Fibroblast of skin of left quadriceps (primary cell): ENCODE results near the gene C4orf51.

Experiments
- DNase-seq, 2 experiments: peaks; one replicate each; pipeline ENCODE4 v3.0.0-alpha.2; 2013; ENCODE audit warnings: low read depth in 2 of 2

Gene C4orf51

DNA sequence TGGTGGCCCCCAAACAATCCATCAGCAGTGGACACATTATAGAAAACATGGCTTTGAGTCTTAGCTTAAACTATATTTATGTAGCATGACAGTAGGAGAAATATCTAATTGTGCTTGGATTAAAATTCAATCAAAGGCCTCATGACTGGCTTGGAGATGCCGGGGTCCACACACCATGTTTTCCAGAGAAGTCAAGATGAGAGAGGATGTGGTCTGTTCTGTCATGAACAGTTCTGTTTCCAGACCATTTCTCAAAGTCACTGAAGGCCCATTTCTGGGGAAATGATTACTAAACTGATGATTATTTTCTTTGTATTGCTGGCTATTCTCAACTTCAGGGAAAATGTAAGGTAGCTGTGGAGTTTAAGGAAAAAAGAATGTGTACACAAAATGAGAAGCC lies 76.3 kb downstream of the C4orf51 start:
- DNase-seq, result no peak

DNA sequence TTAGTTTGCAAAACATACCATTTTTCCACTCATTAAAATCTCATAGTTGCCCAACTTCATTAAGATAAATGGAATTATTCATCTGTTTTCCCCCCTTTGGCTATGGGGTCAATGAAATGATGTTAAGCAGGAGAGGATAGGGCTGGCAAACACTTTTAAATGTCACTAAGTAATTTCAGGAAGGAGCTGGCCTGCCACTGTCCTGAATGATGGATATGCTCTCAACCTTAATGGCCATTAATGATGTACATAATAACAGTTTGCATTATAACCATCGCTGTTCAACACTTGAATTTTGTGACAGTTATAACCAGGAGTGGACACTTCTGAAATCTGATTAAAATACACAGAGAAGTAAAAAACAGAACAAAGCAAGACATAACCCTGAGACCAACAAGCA lies 77.2 kb downstream of the C4orf51 start:
- no peak for DNase-seq

DNA sequence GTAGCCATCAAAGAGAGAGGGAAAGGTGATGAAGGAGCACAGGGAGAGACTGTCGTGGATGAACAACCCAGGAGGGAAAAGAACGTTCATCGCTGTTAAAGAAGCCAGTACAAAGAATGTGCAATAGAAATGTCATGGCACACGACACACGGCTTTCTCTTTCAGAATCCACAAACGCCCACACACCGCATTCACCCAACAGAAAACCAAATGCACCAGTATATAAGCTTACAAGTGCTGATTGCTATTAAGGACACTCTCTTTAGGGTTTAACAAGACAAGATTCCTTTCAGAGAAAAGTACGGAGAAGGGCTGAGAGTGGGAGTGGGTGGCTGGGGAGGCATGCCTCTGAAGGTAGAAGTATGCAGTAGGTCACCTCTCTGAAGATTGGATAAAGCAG lies 80.2 kb downstream of the C4orf51 start:
- DNase-seq, result no peak

DNA sequence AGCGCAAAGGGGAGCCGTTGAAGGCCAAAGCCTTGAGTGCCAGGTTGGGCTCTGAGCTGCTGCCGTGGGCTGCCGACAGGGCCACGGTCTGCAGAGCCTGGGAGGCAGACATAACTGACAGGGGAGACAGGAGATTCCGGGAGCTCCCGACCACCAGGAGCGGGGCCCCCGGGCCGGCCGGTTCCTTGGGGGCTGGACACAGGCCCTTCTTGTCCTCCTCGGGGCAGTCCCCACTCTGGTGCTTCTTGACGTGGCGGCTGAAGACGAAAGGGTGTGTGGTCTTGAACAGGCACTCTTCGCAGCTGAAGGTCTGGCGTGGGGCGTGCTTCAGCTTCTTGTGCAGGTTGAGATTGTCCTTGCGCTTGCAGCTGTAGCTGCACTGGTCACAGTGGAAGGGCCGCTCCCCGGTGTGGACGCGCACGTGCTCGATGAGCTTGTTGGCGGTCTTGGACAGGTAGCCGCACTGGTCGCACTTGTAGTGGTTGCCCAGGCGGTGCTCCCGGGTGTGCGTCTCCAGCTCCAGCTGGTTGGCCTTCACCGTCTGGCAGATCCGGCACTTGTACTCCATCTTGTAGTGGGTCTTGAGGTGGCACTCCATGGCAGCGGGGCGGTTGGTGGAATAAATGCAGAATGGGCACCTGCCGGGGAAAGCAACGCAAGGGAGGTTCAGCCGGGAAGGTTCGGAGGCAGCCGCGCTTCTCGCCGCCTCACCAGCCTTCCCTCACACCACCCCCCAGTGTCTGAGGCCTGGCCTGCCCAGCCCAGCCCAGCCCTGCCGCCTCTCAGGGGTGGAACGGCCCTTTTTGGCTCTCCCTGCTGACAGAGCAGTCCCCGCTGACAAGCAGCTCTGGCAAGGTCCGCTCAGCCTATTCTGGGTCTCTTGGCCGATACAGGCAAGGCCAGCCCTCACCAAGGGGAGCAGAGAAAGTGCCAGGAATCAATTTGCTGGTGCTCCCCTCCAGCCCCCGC lies 81.3 kb downstream of the C4orf51 start:
- DNase-seq, result no peak

DNA sequence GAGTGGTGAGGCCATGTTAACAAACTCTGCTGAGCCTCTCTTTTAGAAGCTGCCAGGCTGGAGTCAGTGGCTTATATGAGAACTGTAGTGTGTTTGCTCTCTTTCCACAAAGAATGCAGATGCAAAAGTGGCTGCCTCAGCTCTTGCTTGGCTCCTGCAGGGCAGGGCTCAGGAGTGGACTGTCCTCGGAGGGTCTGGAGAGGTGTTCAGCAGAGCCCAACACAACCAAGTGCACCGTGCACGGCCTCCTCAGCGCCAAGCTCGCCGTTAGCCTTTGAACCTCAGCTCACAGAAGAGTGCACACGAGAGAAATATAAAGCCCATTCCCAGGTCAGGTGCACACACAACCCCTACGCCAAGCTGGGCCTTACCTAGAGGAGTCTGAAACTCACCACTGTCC lies 82.8 kb downstream of the C4orf51 start:
- DNase-seq, result no peak

- no peak for DNase-seq
Observed at GRCh38 chr4:145763399-145763798, 83.5 kb downstream of the C4orf51 start.

DNA sequence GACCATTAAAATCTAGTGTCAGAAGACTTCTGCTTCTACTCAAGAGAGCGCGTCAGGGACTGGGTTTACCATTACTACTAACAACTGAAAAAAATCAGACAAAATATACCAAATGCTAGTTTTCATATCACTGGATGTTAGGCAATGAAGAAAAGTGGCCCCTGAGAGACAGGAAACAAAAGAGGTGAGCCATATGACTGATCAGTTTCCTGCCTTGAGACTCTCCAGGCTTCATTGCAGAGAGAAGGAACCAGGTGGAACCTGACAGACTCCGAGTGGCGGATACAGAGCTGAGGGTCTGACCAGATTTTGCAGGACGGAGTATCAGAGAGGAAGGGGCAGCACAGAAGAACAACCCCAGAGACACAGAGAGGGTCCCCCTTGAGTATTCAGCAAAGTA lies 86.3 kb downstream of the C4orf51 start:
- DNase-seq, result no peak

DNA sequence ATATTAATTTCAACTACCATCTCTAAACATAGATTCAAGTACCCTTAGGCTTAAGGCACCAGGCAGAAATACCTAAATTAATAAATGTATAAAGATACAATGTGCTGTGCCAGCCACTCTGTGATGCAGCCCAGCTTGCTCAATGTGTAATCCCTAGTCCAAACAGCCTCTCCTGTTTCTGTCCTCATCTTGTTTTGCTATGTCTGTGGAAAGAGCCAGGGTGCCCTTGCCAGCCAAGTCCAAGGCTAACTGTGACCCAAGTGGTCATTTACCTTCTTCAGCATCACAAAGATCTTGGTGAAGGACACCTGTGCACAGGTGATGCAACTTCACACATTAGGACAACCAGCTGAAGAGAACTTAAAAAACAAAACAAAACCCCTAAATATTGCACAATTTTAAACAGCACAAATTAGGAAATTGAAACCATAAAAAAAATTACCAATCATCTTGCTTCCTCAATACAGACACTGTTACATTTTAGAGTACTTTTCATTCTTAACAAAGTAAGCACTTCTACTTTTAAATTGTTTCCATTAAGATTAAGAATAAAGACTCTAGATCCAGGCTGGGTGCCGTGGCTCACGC lies 89.6 kb downstream of the C4orf51 start:
- DNase-seq, result no peak

- no peak for DNase-seq
Observed at GRCh38 chr4:145770124-145770523, 90.2 kb downstream of the C4orf51 start.

DNA sequence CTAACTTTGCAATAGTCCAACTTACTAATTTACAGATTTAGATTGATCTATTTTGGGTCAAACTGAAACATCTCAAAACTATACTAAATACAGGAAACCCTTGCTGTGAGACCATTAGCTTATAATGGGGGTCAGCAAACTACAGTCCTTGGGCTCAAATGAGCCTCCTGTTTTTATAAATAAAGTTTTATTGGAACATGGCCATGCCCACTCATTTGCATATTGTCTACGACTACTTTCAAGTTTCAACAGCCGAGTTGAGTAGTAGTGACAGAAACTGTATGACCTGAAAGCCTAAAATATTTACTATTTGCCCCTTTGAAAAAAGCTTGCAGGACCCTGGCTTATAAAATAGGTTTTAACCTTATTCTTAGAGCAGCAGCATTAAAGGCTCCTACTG lies 92.4 kb downstream of the C4orf51 start:
- DNase-seq, result no peak

- DNase-seq, result no peak
Observed at GRCh38 chr4:145773581-145774234, 93.8 kb downstream of the C4orf51 start.

GRCh38 chr4:145774473-145774872 lies 94.5 kb downstream of the C4orf51 start:
- no peak for DNase-seq

GRCh38 chr4:145775406-145775805 lies 95.5 kb downstream of the C4orf51 start:
- DNase-seq, result no peak

DNA sequence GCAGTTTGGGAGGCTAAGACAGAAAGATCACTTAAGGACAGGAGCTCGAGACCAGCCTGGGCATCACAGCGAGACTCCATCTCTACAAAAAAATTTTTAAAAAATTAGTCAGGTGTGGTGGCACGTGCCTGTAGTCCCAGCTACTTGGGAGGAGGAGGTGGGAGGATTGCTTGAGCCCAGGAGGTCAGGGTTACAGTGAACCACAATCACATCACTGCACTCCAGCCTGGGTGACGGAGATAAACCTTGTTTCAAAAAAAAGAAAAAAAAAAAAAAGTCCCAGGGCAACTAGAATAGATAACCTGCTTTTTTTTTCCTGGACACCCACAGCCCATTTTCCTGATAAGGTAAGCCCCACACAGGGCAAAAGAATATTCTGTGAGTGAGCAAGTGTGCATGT lies 96.3 kb downstream of the C4orf51 start:
- DNase-seq, result no peak

- DNase-seq, result no peak
Observed at GRCh38 chr4:145779319-145779801, 99.4 kb downstream of the C4orf51 start.

DNA sequence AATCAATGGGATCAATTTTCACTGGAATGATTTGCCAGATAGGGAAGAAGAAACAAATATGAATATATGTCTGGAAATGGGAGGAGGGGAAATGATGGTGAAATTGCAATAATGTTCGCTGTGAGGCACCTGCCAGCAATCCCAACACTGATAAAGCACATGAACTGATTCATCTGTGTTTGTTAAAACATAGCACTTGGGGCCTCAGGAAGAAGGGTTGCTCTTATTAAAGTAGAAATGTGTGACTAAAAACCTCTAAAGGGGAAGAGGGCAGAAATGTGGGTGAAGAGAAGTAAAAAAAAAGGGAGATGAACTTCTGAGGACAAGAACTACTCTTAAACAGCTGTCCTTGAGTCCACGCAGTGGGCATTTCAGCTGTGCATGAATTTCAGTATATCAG lies 101.4 kb downstream of the C4orf51 start:
- DNase-seq, result no peak
